NCI-H69 (cell line): Measurements from ENCODE around the gene CACNA2D2.

Experiments used
- DNase-seq: peaks from one replicate; lab custom pipeline; 2025; lab: John Stamatoyannopoulos, UW

The CACNA2D2 gene

GRCh38 chr3:50325497-50326181 lies 177.8 kb downstream of the CACNA2D2 start:
- no peak for DNase-seq

GRCh38 chr3:50325113-50325480 lies 178.3 kb downstream of the CACNA2D2 start:
- DNase-seq, result no peak

DNA sequence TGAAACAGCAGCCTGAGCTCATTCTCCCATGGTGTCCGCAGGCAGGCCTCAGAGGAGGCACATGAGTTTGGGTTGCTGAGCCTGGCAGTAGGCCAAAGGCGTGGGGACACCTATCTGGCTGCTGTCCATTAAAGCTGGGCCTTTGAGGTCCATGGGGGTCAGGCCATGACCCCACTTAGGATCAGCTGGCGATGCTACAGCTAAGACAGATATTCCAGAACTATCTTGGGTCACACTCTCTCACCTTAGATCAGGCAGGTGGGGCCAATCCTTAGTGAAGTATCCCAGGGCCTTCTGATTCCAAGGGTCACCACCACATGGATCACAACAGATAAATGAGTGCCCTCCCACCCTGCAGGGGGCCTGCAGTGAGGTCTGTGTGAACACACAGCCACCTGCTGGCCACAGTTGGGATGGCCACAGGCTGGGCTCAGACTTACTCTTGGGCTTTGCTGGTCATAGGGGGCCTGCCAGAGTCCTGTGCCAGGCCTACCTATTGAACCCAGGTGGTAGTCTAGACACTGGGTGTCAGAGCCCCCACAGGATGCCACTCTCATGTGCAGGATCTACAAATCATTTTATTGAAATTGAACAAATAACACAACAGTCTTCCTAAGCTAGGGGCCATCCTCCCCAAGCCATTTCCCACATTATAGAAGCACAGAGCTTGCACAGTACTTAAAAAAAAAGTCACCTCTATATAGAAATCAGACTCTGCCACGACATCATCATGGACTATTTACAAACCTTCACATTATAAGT lies 178.9 kb downstream of the CACNA2D2 start:
- peak; percentile 75 for DNase-seq

GRCh38 chr3:50323614-50324199 lies 179.7 kb downstream of the CACNA2D2 start:
- no peak for DNase-seq

GRCh38 chr3:50323092-50323600 lies 180.3 kb downstream of the CACNA2D2 start:
- DNase-seq, result no peak

DNA sequence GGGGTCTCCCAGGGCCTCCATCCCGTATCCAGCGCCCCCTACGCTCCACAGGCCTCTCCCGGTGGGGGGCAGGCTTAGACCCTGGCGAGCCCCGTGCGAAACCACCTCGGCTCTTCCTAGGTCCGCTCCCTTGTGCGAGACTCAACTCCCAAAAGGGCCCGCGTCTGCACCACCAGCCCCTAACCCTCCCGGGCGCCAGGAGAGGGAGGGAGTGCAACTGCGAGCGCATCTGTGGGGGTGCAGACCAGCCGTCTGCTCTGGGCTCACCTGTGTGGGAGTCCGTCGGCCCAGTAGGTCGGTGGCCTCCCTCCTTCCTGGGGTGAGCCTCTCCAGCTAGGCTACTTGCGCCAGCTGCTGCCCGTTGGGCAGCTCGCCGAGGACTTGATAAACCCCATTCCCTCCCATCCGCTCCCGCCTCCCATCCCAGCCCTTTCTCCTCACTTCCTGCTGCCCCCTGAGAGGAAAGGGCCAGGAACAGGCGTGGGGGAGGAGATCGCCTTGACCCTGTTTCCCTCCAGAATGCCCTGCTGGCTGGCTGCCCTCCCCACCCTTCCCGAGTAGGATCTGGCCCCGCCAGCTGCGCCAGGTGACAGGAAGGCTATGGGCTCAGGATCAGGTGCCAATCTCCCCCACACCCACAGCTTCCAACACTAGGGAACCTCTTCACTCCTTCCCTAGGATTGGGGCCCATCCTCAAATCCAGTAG lies 180.9 kb downstream of the CACNA2D2 start, which contains the start of gene HYAL2:
TSS of gene HYAL2 (minus strand) at position 360 of the 706 bp plus-strand sequence. CDS start 2,256 bp downstream, outside the sequence.
- DNase-seq, result peak; percentile 66

DNA sequence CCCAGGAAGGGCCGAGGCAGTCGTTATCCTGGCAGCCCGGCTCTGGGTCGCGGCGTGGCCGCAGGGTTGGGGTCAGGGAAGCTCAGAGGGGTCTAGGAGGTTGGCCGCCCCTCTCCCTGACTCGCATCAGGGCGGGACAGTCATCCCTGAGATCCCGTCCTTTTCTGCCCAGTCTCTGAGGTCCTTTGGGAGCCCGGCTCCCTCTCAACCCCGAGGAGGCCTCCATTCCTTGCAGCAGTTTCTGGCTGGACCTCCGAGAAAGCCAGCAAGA lies 181.4 kb downstream of the CACNA2D2 start:
- no peak for DNase-seq

DNA sequence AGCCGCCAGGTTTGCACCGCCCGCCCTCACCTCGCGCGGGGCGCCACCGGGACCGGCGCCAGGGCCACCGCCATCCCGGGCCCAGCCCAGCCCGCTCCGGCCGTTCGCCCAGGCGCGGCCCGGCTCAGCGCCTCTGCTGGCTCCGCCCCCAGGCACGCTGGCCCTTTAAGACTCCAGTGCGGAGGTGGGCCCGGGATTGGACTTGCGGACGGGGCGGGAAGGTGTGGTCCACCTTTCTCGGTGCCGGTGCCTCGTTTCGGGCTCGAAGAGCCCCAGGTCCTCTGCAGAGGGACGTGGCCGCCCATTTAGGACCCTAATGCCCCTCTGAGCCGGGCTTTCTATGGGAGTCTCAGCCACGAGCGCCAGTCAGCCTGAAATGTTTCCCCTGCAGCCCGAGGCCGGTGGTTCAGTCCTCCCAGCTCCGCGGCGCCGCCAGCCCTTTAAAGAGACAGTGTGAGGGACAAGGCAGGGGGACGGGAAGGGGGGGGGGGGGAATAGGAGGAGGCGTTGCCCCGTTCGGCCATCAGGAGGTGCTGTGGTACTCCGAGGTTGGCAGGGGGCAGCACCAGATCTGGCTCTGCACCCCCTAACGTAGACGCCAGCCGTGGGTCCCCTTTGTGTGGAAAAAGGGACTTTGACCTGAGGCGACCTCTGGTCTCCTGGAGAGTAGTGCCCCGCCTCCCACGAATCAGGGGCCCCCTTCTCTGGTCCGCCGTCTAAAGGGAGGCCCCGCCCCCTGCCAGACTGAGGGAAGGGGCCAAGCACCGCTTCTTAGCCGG lies 181.9 kb downstream of the CACNA2D2 start:
- peak; percentile 89 for DNase-seq

GRCh38 chr3:50320853-50321335 lies 182.5 kb downstream of the CACNA2D2 start:
- DNase-seq, result peak; percentile 82

DNA sequence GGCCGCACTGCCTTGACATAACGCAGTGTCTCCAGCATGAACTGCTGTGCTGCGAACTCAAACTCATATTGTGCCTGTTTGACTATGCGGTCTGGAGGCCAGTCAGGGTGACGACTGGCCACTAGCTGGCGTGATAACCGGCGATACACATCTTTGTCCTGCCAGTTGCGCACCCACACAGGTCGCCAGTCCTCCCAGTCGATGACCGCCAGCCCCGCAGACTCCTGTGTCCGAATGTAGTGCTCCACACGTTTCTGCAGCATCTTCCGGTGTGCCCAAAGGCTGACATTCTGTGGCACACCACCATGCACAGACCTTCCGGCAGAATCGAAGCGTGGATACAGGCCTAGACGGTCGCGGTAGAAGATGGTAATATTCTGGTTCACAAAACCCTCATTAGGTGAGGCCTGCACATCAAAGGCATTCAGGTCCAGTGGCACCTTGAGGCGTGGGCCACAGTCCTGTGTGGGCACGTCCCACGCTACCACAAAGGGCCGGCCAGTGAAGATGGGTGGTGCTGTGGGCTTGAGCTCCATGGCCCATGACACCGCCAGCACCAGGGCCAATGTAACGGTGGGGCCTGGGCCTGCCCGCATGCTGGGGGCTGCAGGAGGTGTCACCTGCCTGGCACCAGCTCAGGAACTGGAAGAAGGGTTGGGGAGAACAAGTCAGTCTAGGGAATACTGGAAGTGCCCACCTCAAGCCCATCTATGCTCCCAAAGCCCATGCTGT lies 183.4 kb downstream of the CACNA2D2 start:
- no peak for DNase-seq

- DNase-seq, result no peak
Measured at GRCh38 chr3:50319181-50319893, 184.1 kb downstream of the CACNA2D2 start.

DNA sequence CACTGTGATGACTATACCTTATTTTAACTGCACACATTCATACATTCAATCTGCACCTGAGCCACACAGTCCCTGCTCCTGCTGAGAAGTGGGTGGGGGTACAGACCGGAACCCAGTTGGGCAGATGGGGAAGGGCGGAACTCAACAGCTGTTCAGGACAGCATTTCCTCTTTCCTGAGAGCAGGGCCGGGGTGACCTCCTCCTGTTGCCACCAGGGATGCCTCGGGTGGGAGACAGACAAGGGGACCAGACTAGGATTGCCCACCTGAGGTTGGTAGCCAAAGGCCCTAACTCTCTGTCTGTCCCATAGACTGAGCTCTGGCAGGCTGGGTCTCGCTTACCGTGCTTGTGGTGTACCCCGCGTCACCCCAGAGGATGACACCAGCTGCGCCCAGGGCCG lies 184.8 kb downstream of the CACNA2D2 start:
- peak; percentile 57 for DNase-seq

GRCh38 chr3:50318163-50318562 lies 185.3 kb downstream of the CACNA2D2 start:
- DNase-seq, result no peak

GRCh38 chr3:50317300-50317699 lies 186.1 kb downstream of the CACNA2D2 start:
- peak; percentile 23 for DNase-seq

DNA sequence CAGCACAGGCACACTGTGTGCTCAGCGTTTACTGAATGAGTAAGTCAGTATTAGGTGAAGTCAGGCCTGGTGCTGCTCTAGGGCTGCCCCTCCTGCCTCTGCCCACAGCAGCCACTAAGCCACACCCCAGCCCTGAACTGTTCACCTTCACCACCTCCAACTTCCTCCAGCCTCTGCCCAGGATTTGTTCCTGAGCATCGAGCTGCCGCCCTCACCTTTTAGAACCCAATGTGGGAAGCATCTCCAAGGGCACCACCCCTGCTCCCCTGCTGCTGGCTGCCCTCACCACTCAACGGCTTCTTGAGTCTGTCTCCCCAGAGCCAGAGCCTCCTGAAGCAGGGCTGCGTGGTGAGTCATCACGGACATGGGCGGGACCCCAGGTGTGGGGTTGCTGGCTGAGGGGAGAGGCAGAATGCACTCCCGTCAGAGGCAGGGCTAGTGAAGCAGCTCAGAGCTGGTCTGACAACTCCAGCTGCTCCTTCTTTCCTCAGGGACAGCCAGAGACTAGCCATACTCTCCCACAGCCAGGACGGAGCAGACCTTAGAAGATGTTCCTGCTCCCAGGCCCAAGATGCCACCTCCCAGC lies 186.7 kb downstream of the CACNA2D2 start:
- peak; percentile 54 for DNase-seq

DNA sequence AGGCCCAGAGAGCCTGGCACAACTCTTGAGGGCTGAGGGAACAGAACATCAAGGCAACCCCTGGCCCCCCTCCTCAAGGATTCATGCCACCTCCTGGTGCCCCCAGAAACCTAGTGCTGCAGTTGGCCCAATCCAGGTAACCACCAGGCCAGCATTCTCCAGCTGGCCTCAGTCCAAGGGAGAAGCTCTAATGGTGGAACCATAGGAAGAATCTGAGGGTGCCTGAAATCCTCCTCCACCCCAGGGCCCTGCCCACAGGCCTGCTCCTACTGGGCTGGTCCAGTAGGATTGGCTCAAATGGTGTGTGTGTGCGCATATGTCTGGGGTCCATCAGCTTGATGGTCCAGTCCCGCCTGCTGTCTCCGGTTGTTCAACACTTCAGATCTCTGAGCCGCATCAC lies 188.6 kb downstream of the CACNA2D2 start:
- no peak for DNase-seq

GRCh38 chr3:50314342-50314741 lies 189.1 kb downstream of the CACNA2D2 start:
- no peak for DNase-seq
